ENCODE data around the gene INSC. TPM values are rescaled to one million over a fixed set of nuclear protein-coding genes. Genes with fewer than 3 reads are reported as not detected.

Gene INSC
- total RNA-seq, 1 experiment from 2014 or later: 0.17 TPM

DNA sequence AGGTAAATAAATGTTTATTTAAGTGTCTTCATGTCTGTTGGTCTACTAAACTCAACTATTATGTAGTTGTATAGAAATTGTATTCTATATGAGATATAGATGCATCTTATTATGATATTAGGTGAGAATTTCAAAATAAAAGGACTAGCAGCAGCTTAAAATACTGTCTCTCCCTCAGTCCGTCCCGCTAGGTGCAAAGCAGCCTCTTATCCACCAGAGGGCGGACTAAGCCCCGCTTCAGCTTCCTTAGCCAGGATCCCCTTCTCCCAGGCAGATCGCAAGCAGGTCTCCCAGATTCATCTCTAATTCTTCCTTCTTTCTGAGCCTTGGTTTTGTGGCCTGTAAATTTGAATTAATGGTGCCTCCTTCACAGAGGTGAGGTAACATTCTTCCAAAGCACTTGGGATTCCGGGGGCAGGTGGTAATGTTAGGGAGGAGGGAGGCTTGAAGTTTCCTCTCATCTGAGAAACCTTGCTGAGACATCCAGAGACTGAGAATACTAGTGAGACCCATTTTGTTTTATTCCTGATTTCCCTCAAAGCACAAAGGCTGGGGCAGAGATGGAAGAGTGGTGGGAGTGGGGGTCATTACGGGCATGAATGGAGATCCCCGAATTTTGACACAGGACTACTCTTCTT, 13.5 kb upstream of the INSC start:
- Histone ChIP-seq H4K20me1 (ENCODE audit: insufficient read depth) (no peaks in the 10 kb centered on the region), H3K4me1 (ENCODE audit: control insufficient read depth in 1 of 2, insufficient read depth in 2 of 2, low read length in 2 of 2) (peaks cover 5 to 14% of the 10 kb centered on the region in 2 experiments), H3K79me2 (ENCODE audit: insufficient read depth, low read length) (no peaks in the 10 kb centered on the region), H3K4me2 (ENCODE audit: low read length) (peak overlapping the region; percentile 27; the same call in 1 of the 2 replicates), H3K9ac (ENCODE audit: low read length) (no peak overlapping the region), H3K27me3 (ENCODE audit: insufficient read depth, low read length) (no peaks in the 10 kb centered on the region; the same call in 1 of the 2 replicates), H3K36me3 (ENCODE audit: control insufficient read depth in 1 of 2, insufficient read depth in 2 of 2, low read length in 2 of 2) (no peaks in the 10 kb centered on the region), H3K4me3 (replicated peaks in 1 of 2; ENCODE audit: low read depth in 1 of 2, low read length in 2 of 2) (no peak overlapping the region), H3K27ac (ENCODE audit: low read depth, low read length) (no peak overlapping the region), H2AFZ (ENCODE audit: low read depth, low read length, poor library complexity, severe bottlenecking) (peak overlapping the region; percentile 46), H3K9me2 (ENCODE audit: insufficient read depth) (no peaks in the 10 kb centered on the region), H3K9me3 (ENCODE audit: control insufficient read depth in 1 of 2, insufficient read depth in 1 of 2, low read depth in 1 of 2, low read length in 2 of 2) (no peaks in the 10 kb centered on the region)
- TF ChIP-seq RAD21 (IDR thresholded peaks at IDR 0.05; ENCODE audit: low read depth): peak; percentile 96
- TF ChIP-seq EGR1 (IDR thresholded peaks at IDR 0.05; ENCODE audit: low read depth): no peak
- TF ChIP-seq POLR2A (IDR thresholded peaks at IDR 0.05; ENCODE audit: borderline replicate concordance, extremely low read depth, insufficient read depth, insufficient read length): no peak
- TF ChIP-seq TCF7L2 (IDR thresholded peaks at IDR 0.05; ENCODE audit: borderline replicate concordance, extremely low read depth, insufficient read depth, insufficient read length): no peak
- TF ChIP-seq, protein P1, sequence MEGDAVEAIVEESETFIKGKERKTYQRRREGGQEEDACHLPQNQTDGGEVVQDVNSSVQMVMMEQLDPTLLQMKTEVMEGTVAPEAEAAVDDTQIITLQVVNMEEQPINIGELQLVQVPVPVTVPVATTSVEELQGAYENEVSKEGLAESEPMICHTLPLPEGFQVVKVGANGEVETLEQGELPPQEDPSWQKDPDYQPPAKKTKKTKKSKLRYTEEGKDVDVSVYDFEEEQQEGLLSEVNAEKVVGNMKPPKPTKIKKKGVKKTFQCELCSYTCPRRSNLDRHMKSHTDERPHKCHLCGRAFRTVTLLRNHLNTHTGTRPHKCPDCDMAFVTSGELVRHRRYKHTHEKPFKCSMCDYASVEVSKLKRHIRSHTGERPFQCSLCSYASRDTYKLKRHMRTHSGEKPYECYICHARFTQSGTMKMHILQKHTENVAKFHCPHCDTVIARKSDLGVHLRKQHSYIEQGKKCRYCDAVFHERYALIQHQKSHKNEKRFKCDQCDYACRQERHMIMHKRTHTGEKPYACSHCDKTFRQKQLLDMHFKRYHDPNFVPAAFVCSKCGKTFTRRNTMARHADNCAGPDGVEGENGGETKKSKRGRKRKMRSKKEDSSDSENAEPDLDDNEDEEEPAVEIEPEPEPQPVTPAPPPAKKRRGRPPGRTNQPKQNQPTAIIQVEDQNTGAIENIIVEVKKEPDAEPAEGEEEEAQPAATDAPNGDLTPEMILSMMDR (IDR thresholded peaks at IDR 0.05 in 2 of 3, conservative IDR thresholded peaks at IDR 0.05 in 1 of 3; ENCODE audit: borderline replicate concordance in 1 of 3, insufficient read depth in 1 of 3, low read depth in 2 of 3, low read length in 2 of 3): peak; percentile 92 to 95 (median 93)
- BruUV-seq (replicated peaks): no TSS peak
- POLR2A ChIA-PET: no interaction called here
- CTCF ChIA-PET: interaction anchor here (0.5 to 4.1 kb wide), 25 partner anchors 8 to 312 kb away, joined by 3 to 42 read pairs (median 5); no protein-coding TSS in a partner anchor
- intact Hi-C loops (cut with micrococcal nuclease): loop anchor here (1.0 to 2.0 kb wide), 3 partner anchors 58 to 192 kb away; no protein-coding TSS in a partner anchor
- RAD21 ChIA-PET (ENCODE audit: low non-redundant PET in 1 of 2, low total read pairs in 2 of 2, uncharacterized antibody in 2 of 2, unreplicated experiment in 2 of 2): interaction anchor here (0.6 to 2.0 kb wide), 4 partner anchors 58 to 193 kb away, joined by 5 to 10 read pairs (median 8); no protein-coding TSS in a partner anchor
- peak; percentile 97 for ATAC-seq
- peak; percentile 57 for DNase-seq (ENCODE audit: low read depth, low spot score)

DNA sequence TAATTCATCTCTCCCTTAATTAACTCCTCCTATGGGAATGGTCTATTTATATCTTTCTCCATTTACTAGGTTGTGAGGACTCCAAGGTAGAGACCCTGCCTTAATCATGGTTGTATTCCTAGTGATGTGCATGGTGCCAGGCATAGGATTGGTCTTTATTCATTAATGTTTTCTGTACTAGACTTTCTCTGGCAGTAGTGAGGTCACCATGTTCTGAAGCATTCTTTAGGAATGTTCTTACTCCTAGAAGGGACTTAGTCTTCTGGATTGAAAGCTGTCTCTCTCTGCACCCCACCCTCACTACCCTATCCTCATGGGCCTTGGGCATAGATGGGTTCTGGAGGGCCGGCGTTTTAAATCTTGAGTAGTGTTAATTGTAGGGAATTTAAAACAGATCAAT, 10.6 kb upstream of the INSC start:
- ChIA-PET CTCF (interaction anchor here (1.7 kb wide), 1 partner anchor 55 kb away, joined by 4 read pairs; no protein-coding TSS in a partner anchor), POLR2A (no interaction called here), RAD21 (ENCODE audit: low non-redundant PET in 1 of 2, low total read pairs in 2 of 2, uncharacterized antibody in 2 of 2, unreplicated experiment in 2 of 2) (no interaction called here)
- H3K4me3 ChIP-seq (replicated peaks in 1 of 2; ENCODE audit: low read depth in 1 of 2, low read length in 2 of 2): no peak overlapping the region
- H3K36me3 ChIP-seq (ENCODE audit: control insufficient read depth in 1 of 2, insufficient read depth in 2 of 2, low read length in 2 of 2): no peaks in the 10 kb centered on the region
- no peak overlapping the region for H3K27ac ChIP-seq (ENCODE audit: low read depth, low read length)
- no peak overlapping the region for H3K9ac ChIP-seq (ENCODE audit: low read length)
- H3K9me3 ChIP-seq (ENCODE audit: control insufficient read depth in 1 of 2, insufficient read depth in 1 of 2, low read depth in 1 of 2, low read length in 2 of 2): no peaks in the 10 kb centered on the region
- peaks cover 22 to 37% of the 10 kb centered on the region in 2 experiments for H3K4me1 ChIP-seq (ENCODE audit: control insufficient read depth in 1 of 2, insufficient read depth in 2 of 2, low read length in 2 of 2)
- no peak overlapping the region for H3K4me2 ChIP-seq (ENCODE audit: low read length)
- H2AFZ ChIP-seq (ENCODE audit: low read depth, low read length, poor library complexity, severe bottlenecking): no peak overlapping the region
- no peaks in the 10 kb centered on the region for H3K9me2 ChIP-seq (ENCODE audit: insufficient read depth)
- intact Hi-C loops (cut with micrococcal nuclease): no loop called here
- H3K79me2 ChIP-seq (ENCODE audit: insufficient read depth, low read length): no peaks in the 10 kb centered on the region
- no peaks in the 10 kb centered on the region; the same call in 1 of the 2 replicates for H3K27me3 ChIP-seq (ENCODE audit: insufficient read depth, low read length)
- H4K20me1 ChIP-seq (ENCODE audit: insufficient read depth): no peaks in the 10 kb centered on the region
- DNase-seq (ENCODE audit: low read depth, low spot score): no peak
- ATAC-seq: no peak
- TF ChIP-seq TCF7L2 (IDR thresholded peaks at IDR 0.05; ENCODE audit: borderline replicate concordance, extremely low read depth, insufficient read depth, insufficient read length): no peak
- TF ChIP-seq RAD21 (IDR thresholded peaks at IDR 0.05; ENCODE audit: low read depth): no peak
- TF ChIP-seq JUND (IDR thresholded peaks at IDR 0.05): no peak
- TF ChIP-seq EZH2phosphoT487 (IDR thresholded peaks at IDR 0.05; ENCODE audit: borderline replicate concordance): no peak
- TF ChIP-seq ZNF274 (IDR thresholded peaks at IDR 0.05; ENCODE audit: low read depth, low read length): no peak
- no peak for TF ChIP-seq ELF1 (IDR thresholded peaks at IDR 0.05; ENCODE audit: borderline replicate concordance, low read depth)
- no peak for TF ChIP-seq EGR1 (IDR thresholded peaks at IDR 0.05; ENCODE audit: low read depth)
- no peak for TF ChIP-seq ZFX (IDR thresholded peaks at IDR 0.05)
- TF ChIP-seq, protein P2, sequence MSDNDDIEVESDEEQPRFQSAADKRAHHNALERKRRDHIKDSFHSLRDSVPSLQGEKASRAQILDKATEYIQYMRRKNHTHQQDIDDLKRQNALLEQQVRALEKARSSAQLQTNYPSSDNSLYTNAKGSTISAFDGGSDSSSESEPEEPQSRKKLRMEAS (IDR thresholded peaks at IDR 0.05): no peak
- TF ChIP-seq EZH2 (IDR thresholded peaks at IDR 0.05): no peak
- TF ChIP-seq CEBPB (IDR thresholded peaks at IDR 0.05; ENCODE audit: low read depth): no peak
- TF ChIP-seq SP1 (IDR thresholded peaks at IDR 0.05; ENCODE audit: low read depth): no peak
- TF ChIP-seq, protein P1 (IDR thresholded peaks at IDR 0.05 in 2 of 3, conservative IDR thresholded peaks at IDR 0.05 in 1 of 3; ENCODE audit: borderline replicate concordance in 1 of 3, insufficient read depth in 1 of 3, low read depth in 2 of 3, low read length in 2 of 3): no peak
- no TSS peak for BruUV-seq (replicated peaks)

All from HCT116 (cell line).